ENCODE data around the gene RMND5B.
A peak's percentile ranks its signal among the peaks of the same experiment; 100 is the strongest.
"Not testable (repeated sequence)": the region's sequence is repeated elsewhere in the genome, so short reads cannot be mapped to it uniquely, and the experiment has no call there.

RMND5B gene

GRCh38 chr5:178130576-178131445, at the start of gene RMND5B:
Gene RMND5B (plus strand): TSS chr5:178131014. CDS start chr5:178138120, 7,106 bp downstream.
- TF ChIP-seq CTCF (IDR thresholded peaks at IDR 0.05) = no peak
- peak; percentile 86 for DNase-seq (ENCODE audit: low spot score)
- Histone ChIP-seq H3K27ac (peak within 1 kb of the TSS; percentile 88 to 95), H3K4me3 (peak within 1 kb of the TSS; percentile 84)

GRCh38 chr5:178081571-178082243, 49.1 kb upstream of the RMND5B start:
- no peak overlapping the region for H3K27ac ChIP-seq
- no peak for TF ChIP-seq CTCF (IDR thresholded peaks at IDR 0.05)
- no peak for DNase-seq (ENCODE audit: low spot score)
- H3K4me3 ChIP-seq = no peak overlapping the region

GRCh38 chr5:178083922-178084321, 46.9 kb upstream of the RMND5B start:
- H3K27ac ChIP-seq = no peak overlapping the region
- DNase-seq (ENCODE audit: low spot score) = no peak
- no peak for TF ChIP-seq CTCF (IDR thresholded peaks at IDR 0.05)
- H3K4me3 ChIP-seq = no peak overlapping the region

GRCh38 chr5:178085316-178085715, 45.5 kb upstream of the RMND5B start:
- no peak overlapping the region for H3K27ac ChIP-seq
- TF ChIP-seq CTCF (IDR thresholded peaks at IDR 0.05) = no peak
- no peak for DNase-seq (ENCODE audit: low spot score)
- no peak overlapping the region for H3K4me3 ChIP-seq

- Histone ChIP-seq H3K4me3 (no peak overlapping the region), H3K27ac (no peak overlapping the region)
- no peak for TF ChIP-seq CTCF (IDR thresholded peaks at IDR 0.05)
- no peak for DNase-seq (ENCODE audit: low spot score)
Measured at GRCh38 chr5:178086266-178086665, 44.5 kb upstream of the RMND5B start.

- not testable (repeated sequence) for DNase-seq (ENCODE audit: low spot score); H3K27ac ChIP-seq; H3K4me3 ChIP-seq
Measured at GRCh38 chr5:178087199-178087598, 43.6 kb upstream of the RMND5B start.

- no peak overlapping the region for H3K4me3 ChIP-seq
- no peak for DNase-seq (ENCODE audit: low spot score)
- TF ChIP-seq CTCF (IDR thresholded peaks at IDR 0.05) = no peak
- H3K27ac ChIP-seq = no peak overlapping the region
Measured at GRCh38 chr5:178090856-178091255, 40.0 kb upstream of the RMND5B start.

All from coronary artery (tissue), 2 donors.